Vagina (tissue), 2 donors: ENCODE measurements around the gene ASB3. TPM values are rescaled to one million over a fixed set of nuclear protein-coding genes. Genes with fewer than 3 reads are reported as not detected.
"Not testable (repeated sequence)": the region's sequence is repeated elsewhere in the genome, so short reads cannot be mapped to it uniquely, and the experiment has no call there.

Experiments
- DNase-seq, 2 donors: peaks; one replicate each; pipeline ENCODE4 v3.0.0-alpha.2; 2017; ENCODE audit errors: extremely low spot score in 2 of 2
- H3K27ac ChIP-seq: fragments of 200-600 bp; sonication (generic); one replicate; pipeline ENCODE4 v1.5.1; 2019
- H3K27me3 ChIP-seq: fragments of 200-600 bp; sonication (generic); one replicate; pipeline ENCODE4 v1.5.1; 2019
- H3K36me3 ChIP-seq, 2 donors: fragments of 200-600 bp; sonication (generic); one replicate each; pipeline ENCODE4 v1.5.1; 2017 to 2019
- H3K4me1 ChIP-seq: fragments of 200-600 bp; sonication (generic); one replicate; pipeline ENCODE4 v1.5.1; 2019
- H3K4me3 ChIP-seq, 2 donors: fragments of 200-600 bp; sonication (generic); 1 replicate in 1 of 2; 2 replicates in 1 of 2; pipeline ENCODE4 v1.5.1; 2016 to 2019
- H3K9me3 ChIP-seq: fragments of 200-600 bp; sonication (generic); one replicate; pipeline ENCODE4 v1.5.1; 2019
- CTCF ChIP-seq, 3 experiments: fragments of 450-650 bp in 2 of 3; fragments of 200-600 bp in 1 of 3; sonication (generic) in 1 of 3; IDR thresholded peaks; one replicate each; pipeline ENCODE4 v1.5.1; 2017 to 2019; ENCODE audit warnings: antibody characterized with exemption in 3 of 3, mild to moderate bottlenecking in 2 of 3, moderate library complexity in 2 of 3
- POLR2A ChIP-seq, 2 donors: fragments of 450-650 bp; IDR thresholded peaks; one replicate each; pipeline ENCODE4 v1.6.1; 2017; ENCODE audit warnings: antibody characterized with exemption in 2 of 2, mild to moderate bottlenecking in 2 of 2, moderate library complexity in 2 of 2
- POLR2AphosphoS5 ChIP-seq, 2 donors: sonication (generic); formaldehyde crosslinking; IDR thresholded peaks; one replicate each; pipeline ENCODE4 v1.9.0; 2017; ENCODE audit warnings: antibody characterized with exemption in 2 of 2, mild to moderate bottlenecking in 2 of 2, low read depth in 1 of 2; ENCODE audit not compliant: insufficient read depth in 1 of 2
- intact Hi-C: fragments of 100-400 bp; cut with DNase I; formaldehyde crosslinking; loops from one replicate; pipeline ENCODE4 v1.15.1; 2023
- total RNA-seq: library from RNA; depleted of rRNA; stranded (reverse); fragments of >200 nt; gene quantifications from one replicate; pipeline ENCODE4 v1.2.3, GENCODE V29; 2016

Gene ASB3
- total RNA-seq, 1 donor from 2014 or later, result 13.5 TPM

GRCh38 chr2:53660886-53661285 is 125.9 kb downstream of the ASB3 start:
- intact Hi-C loops, result no loop called here
- Histone ChIP-seq H3K36me3 (no peaks in the 10 kb centered on the region), H3K9me3 (no peaks in the 10 kb centered on the region), H3K4me1 (no peaks in the 10 kb centered on the region), H3K4me3 (no peak overlapping the region), H3K27me3 (no peaks in the 10 kb centered on the region), H3K27ac (no peak overlapping the region)
- no peak for DNase-seq
- no peak for TF ChIP-seq CTCF (IDR thresholded peaks at IDR 0.05)
- TF ChIP-seq POLR2AphosphoS5 (IDR thresholded peaks at IDR 0.05; ENCODE audit: insufficient read depth in 1 of 2, low read depth in 1 of 2), result no peak
- no peak for TF ChIP-seq POLR2A (IDR thresholded peaks at IDR 0.05)

- H3K9me3 ChIP-seq, DNase-seq, H3K36me3 ChIP-seq, H3K4me3 ChIP-seq, intact Hi-C loops, H3K27ac ChIP-seq, H3K27me3 ChIP-seq, H3K4me1 ChIP-seq: not testable (repeated sequence)
Measured at GRCh38 chr2:53658474-53658873, 128.3 kb downstream of the ASB3 start.

- intact Hi-C loops, result no loop called here
- Histone ChIP-seq H3K27ac (no peak overlapping the region), H3K36me3 (no peaks in the 10 kb centered on the region), H3K4me3 (no peak overlapping the region), H3K4me1 (no peaks in the 10 kb centered on the region), H3K27me3 (no peaks in the 10 kb centered on the region), H3K9me3 (no peaks in the 10 kb centered on the region)
- TF ChIP-seq POLR2A (IDR thresholded peaks at IDR 0.05) (no peak), CTCF (IDR thresholded peaks at IDR 0.05) (no peak), POLR2AphosphoS5 (IDR thresholded peaks at IDR 0.05; ENCODE audit: insufficient read depth in 1 of 2, low read depth in 1 of 2) (no peak)
- no peak for DNase-seq
Measured at GRCh38 chr2:53655256-53655655, 131.5 kb downstream of the ASB3 start.

- H3K27ac ChIP-seq, result no peak overlapping the region
- no peak for DNase-seq
- no peak overlapping the region for H3K4me3 ChIP-seq
- H3K36me3 ChIP-seq, result no peaks in the 10 kb centered on the region
- no peaks in the 10 kb centered on the region for H3K4me1 ChIP-seq
- TF ChIP-seq CTCF (IDR thresholded peaks at IDR 0.05) (no peak), POLR2A (IDR thresholded peaks at IDR 0.05) (no peak), POLR2AphosphoS5 (IDR thresholded peaks at IDR 0.05; ENCODE audit: insufficient read depth in 1 of 2, low read depth in 1 of 2) (no peak)
- no peaks in the 10 kb centered on the region for H3K27me3 ChIP-seq
- intact Hi-C loops, result no loop called here
- no peaks in the 10 kb centered on the region for H3K9me3 ChIP-seq
Measured at GRCh38 chr2:53654396-53654795, 132.4 kb downstream of the ASB3 start.

GRCh38 chr2:53652131-53652530 is 134.6 kb downstream of the ASB3 start:
- no peak for DNase-seq
- Histone ChIP-seq H3K36me3 (no peaks in the 10 kb centered on the region), H3K9me3 (no peaks in the 10 kb centered on the region), H3K4me3 (no peak overlapping the region), H3K4me1 (no peaks in the 10 kb centered on the region), H3K27me3 (no peaks in the 10 kb centered on the region), H3K27ac (no peak overlapping the region)
- intact Hi-C loops, result no loop called here
- TF ChIP-seq POLR2A (IDR thresholded peaks at IDR 0.05) (no peak), POLR2AphosphoS5 (IDR thresholded peaks at IDR 0.05; ENCODE audit: insufficient read depth in 1 of 2, low read depth in 1 of 2) (no peak), CTCF (IDR thresholded peaks at IDR 0.05) (no peak)

- Histone ChIP-seq H3K4me1 (no peaks in the 10 kb centered on the region), H3K9me3 (no peaks in the 10 kb centered on the region), H3K27ac (no peak overlapping the region), H3K36me3 (no peaks in the 10 kb centered on the region), H3K27me3 (no peaks in the 10 kb centered on the region), H3K4me3 (no peak overlapping the region)
- TF ChIP-seq POLR2A (IDR thresholded peaks at IDR 0.05) (no peak), CTCF (IDR thresholded peaks at IDR 0.05) (no peak), POLR2AphosphoS5 (IDR thresholded peaks at IDR 0.05; ENCODE audit: insufficient read depth in 1 of 2, low read depth in 1 of 2) (no peak)
- intact Hi-C loops, result no loop called here
- no peak for DNase-seq
Measured at GRCh38 chr2:53646788-53647187, 140.0 kb downstream of the ASB3 start.
